Activated CD4-positive, alpha-beta memory T cell treated with anti-CD3 and anti-CD28 coated beads, Interleukin-2, amount 10 ng/mL, durations not matched to agents 7 days and 5 days (primary cell): Measurements from ENCODE around the gene RIPOR2. TPM values are rescaled to one million over a fixed set of nuclear protein-coding genes. Genes with fewer than 3 reads are reported as not detected.
A peak's percentile ranks its signal among the peaks of the same experiment; 100 is the strongest.
"Not testable (repeated sequence)": the region's sequence is repeated elsewhere in the genome, so short reads cannot be mapped to it uniquely, and the experiment has no call there.

Experiments
- CTCF ChIA-PET: fragments of 350-600 bp; sonication (Branson Sonifier 250); formaldehyde crosslinking; loops from one replicate; lab custom pipeline; 2021; ENCODE audit warnings: antibody characterized with exemption, inconsistent platforms; lab: Charles Lee
- POLR2A ChIA-PET: fragments of 350-600 bp; sonication (Branson Sonifier 250); formaldehyde crosslinking; loops from one replicate; lab custom pipeline; 2021; ENCODE audit warnings: antibody characterized with exemption; lab: Charles Lee
- DNase-seq: peaks from one replicate; pipeline ENCODE4 v3.0.0-alpha.2; 2020
- H3K27ac Mint-ChIP-seq: one replicate; pipeline ENCODE4 v1.8.0; 2021; ENCODE audit warnings: mild to moderate bottlenecking, mixed read lengths
- H3K27me3 Mint-ChIP-seq: one replicate; pipeline ENCODE4 v1.8.0; 2021; ENCODE audit warnings: mixed read lengths
- H3K36me3 Mint-ChIP-seq: one replicate; pipeline ENCODE4 v1.8.0; 2021; ENCODE audit warnings: low read depth, mixed read lengths
- H3K4me1 Mint-ChIP-seq: one replicate; pipeline ENCODE4 v1.8.0; 2021; ENCODE audit warnings: mixed read lengths
- H3K4me3 Mint-ChIP-seq: one replicate; pipeline ENCODE4 v1.8.0; 2021; ENCODE audit warnings: mild to moderate bottlenecking, mixed read lengths
- H3K9me3 Mint-ChIP-seq: one replicate; pipeline ENCODE4 v1.8.0; 2021; ENCODE audit warnings: mixed read lengths
- total RNA-seq, 2 experiments: library from RNA; stranded (reverse); gene quantifications; one replicate each; pipeline ENCODE4 v1.2.3, GENCODE V29; 2021

RIPOR2 gene
- total RNA-seq, 2 experiments from 2014 or later, result 234 to 240 TPM

- H3K4me1 Mint-ChIP-seq, result peaks cover 87% of the 10 kb centered on the region
- ChIA-PET POLR2A (interaction anchor here (1.2 to 19.0 kb wide), 6 partner anchors 8 to 64 kb away, joined by 3 to 839 read pairs (median 29); partner anchors contain the start of gene RIPOR2), CTCF (interaction anchor here (1.0 to 2.4 kb wide), 8 partner anchors 9 to 102 kb away, joined by 3 to 21 read pairs (median 8); partner anchors contain the start of gene RIPOR2)
- peaks cover 83% of the 10 kb centered on the region for H3K36me3 Mint-ChIP-seq
- H3K9me3 Mint-ChIP-seq, result peaks cover 7% of the 10 kb centered on the region
- no peak for DNase-seq
- H3K4me3 Mint-ChIP-seq, result peak overlapping the region; percentile 26
- H3K27me3 Mint-ChIP-seq, result peaks cover 3% of the 10 kb centered on the region
- peak overlapping the region; percentile 57 for H3K27ac Mint-ChIP-seq
These were observed 11.0 kb downstream of the RIPOR2 start for GRCh38 chr6:24924580-24925356.

- Mint-ChIP-seq H3K9me3 (peaks cover 7% of the 10 kb centered on the region), H3K27me3 (peaks cover 3% of the 10 kb centered on the region)
- POLR2A ChIA-PET, result interaction anchor here (0.9 to 19.0 kb wide), 5 partner anchors 9 to 63 kb away, joined by 3 to 839 read pairs (median 5); partner anchors contain the start of gene RIPOR2
These were observed 11.8 kb downstream of the RIPOR2 start for GRCh38 chr6:24923885-24924401.

GRCh38 chr6:24922814-24923213, 12.9 kb downstream of the RIPOR2 start:
- Mint-ChIP-seq H3K4me3 (peak overlapping the region; percentile 23), H3K27ac (peak overlapping the region; percentile 12), H3K27me3 (peaks cover 3% of the 10 kb centered on the region), H3K9me3 (peaks cover 7% of the 10 kb centered on the region), H3K4me1 (peaks cover 89% of the 10 kb centered on the region), H3K36me3 (peaks cover 84% of the 10 kb centered on the region)
- DNase-seq, result no peak
- CTCF ChIA-PET, result interaction anchor here (5.4 to 5.5 kb wide), 2 partner anchors 11 to 69 kb away, joined by 36 to 40 read pairs; partner anchors contain the start of gene RIPOR2
- POLR2A ChIA-PET, result interaction anchor here (1.0 to 3.6 kb wide), 2 partner anchors 12 to 24 kb away, joined by 3 to 33 read pairs; no protein-coding TSS in a partner anchor

More at GRCh38 chr6:24923885-24924401, 11.8 kb downstream of the RIPOR2 start:
- DNase-seq, result no peak
- H3K27ac Mint-ChIP-seq, result peak overlapping the region; percentile 44
- H3K36me3 Mint-ChIP-seq, result peaks cover 83% of the 10 kb centered on the region
- CTCF ChIA-PET, result interaction anchor here (1.0 to 1.4 kb wide), 2 partner anchors 9 to 68 kb away, joined by 4 to 10 read pairs; no protein-coding TSS in a partner anchor
- H3K4me1 Mint-ChIP-seq, result peaks cover 88% of the 10 kb centered on the region
- H3K4me3 Mint-ChIP-seq, result no peak overlapping the region

GRCh38 chr6:24922170-24922569, 13.6 kb downstream of the RIPOR2 start:
- Mint-ChIP-seq H3K4me1 (peaks cover 84% of the 10 kb centered on the region), H3K4me3 (no peak overlapping the region), H3K36me3 (peaks cover 82% of the 10 kb centered on the region), H3K9me3 (peaks cover 2% of the 10 kb centered on the region), H3K27ac (peak overlapping the region; percentile 6), H3K27me3 (no peaks in the 10 kb centered on the region)
- no peak for DNase-seq
- CTCF ChIA-PET, result interaction anchor here (5.4 to 5.5 kb wide), 2 partner anchors 12 to 69 kb away, joined by 36 to 40 read pairs; partner anchors contain the start of gene RIPOR2
- POLR2A ChIA-PET, result interaction anchor here (1.0 to 3.6 kb wide), 4 partner anchors 12 to 85 kb away, joined by 3 to 33 read pairs (median 10); no protein-coding TSS in a partner anchor

- peaks cover 79% of the 10 kb centered on the region for H3K4me1 Mint-ChIP-seq
- peaks cover 81% of the 10 kb centered on the region for H3K36me3 Mint-ChIP-seq
- no peak for DNase-seq
- CTCF ChIA-PET, result interaction anchor here (0.8 to 5.5 kb wide), 10 partner anchors 9 to 151 kb away, joined by 3 to 40 read pairs (median 4); partner anchors contain the start of gene RIPOR2
- H3K9me3 Mint-ChIP-seq, result no peaks in the 10 kb centered on the region
- peak overlapping the region; percentile 48 for H3K27ac Mint-ChIP-seq
- H3K4me3 Mint-ChIP-seq, result no peak overlapping the region
- no peaks in the 10 kb centered on the region for H3K27me3 Mint-ChIP-seq
- POLR2A ChIA-PET, result interaction anchor here (1.0 to 3.9 kb wide), 8 partner anchors 8 to 72 kb away, joined by 3 to 59 read pairs (median 11); partner anchors contain the start of gene RIPOR2
These were observed 15.6 kb downstream of the RIPOR2 start for GRCh38 chr6:24920136-24920535.

GRCh38 chr6:24919056-24919892, 16.5 kb downstream of the RIPOR2 start:
- Mint-ChIP-seq H3K9me3 (no peaks in the 10 kb centered on the region), H3K27ac (peak overlapping the region; percentile 48), H3K4me3 (peak overlapping the region; percentile 25), H3K4me1 (peaks cover 80% of the 10 kb centered on the region), H3K27me3 (no peaks in the 10 kb centered on the region), H3K36me3 (peaks cover 83% of the 10 kb centered on the region)
- CTCF ChIA-PET, result interaction anchor here (1.0 to 5.5 kb wide), 13 partner anchors 8 to 151 kb away, joined by 3 to 40 read pairs (median 5); partner anchors contain the start of gene RIPOR2
- POLR2A ChIA-PET, result interaction anchor here (0.9 to 3.9 kb wide), 10 partner anchors 9 to 98 kb away, joined by 3 to 59 read pairs (median 9); partner anchors contain the start of gene RIPOR2
- DNase-seq, result no peak

- H3K9me3 Mint-ChIP-seq, result no peaks in the 10 kb centered on the region
- CTCF ChIA-PET, result interaction anchor here (1.1 to 5.5 kb wide), 10 partner anchors 10 to 152 kb away, joined by 3 to 40 read pairs (median 6); partner anchors contain the start of gene RIPOR2
- POLR2A ChIA-PET, result interaction anchor here (0.7 to 3.9 kb wide), 9 partner anchors 9 to 99 kb away, joined by 3 to 59 read pairs (median 4); partner anchors contain the start of gene RIPOR2
- peaks cover 80% of the 10 kb centered on the region for H3K4me1 Mint-ChIP-seq
- H3K27ac Mint-ChIP-seq, result peak overlapping the region; percentile 41
- DNase-seq, result no peak
- no peak overlapping the region for H3K4me3 Mint-ChIP-seq
- H3K36me3 Mint-ChIP-seq, result peaks cover 84% of the 10 kb centered on the region
- no peaks in the 10 kb centered on the region for H3K27me3 Mint-ChIP-seq
These were observed 17.1 kb downstream of the RIPOR2 start for GRCh38 chr6:24918641-24919055.

- ChIA-PET POLR2A (interaction anchor here (1.0 to 1.6 kb wide), 3 partner anchors 10 to 75 kb away, joined by 3 to 5 read pairs (median 4); no protein-coding TSS in a partner anchor), CTCF (no interaction called here)
- Mint-ChIP-seq H3K4me1 (peaks cover 87% of the 10 kb centered on the region), H3K27me3 (no peaks in the 10 kb centered on the region), H3K27ac (no peak overlapping the region), H3K4me3 (no peak overlapping the region), H3K36me3 (peaks cover 93% of the 10 kb centered on the region), H3K9me3 (no peaks in the 10 kb centered on the region)
- no peak for DNase-seq
These were observed 19.3 kb downstream of the RIPOR2 start for GRCh38 chr6:24916496-24916895.

- H3K9me3 Mint-ChIP-seq, result no peaks in the 10 kb centered on the region
- peaks cover 91% of the 10 kb centered on the region for H3K36me3 Mint-ChIP-seq
- ChIA-PET POLR2A (interaction anchor here (0.9 to 1.6 kb wide), 4 partner anchors 10 to 20 kb away, joined by 3 to 5 read pairs (median 4); partner anchors contain the start of gene RIPOR2), CTCF (interaction anchor here (0.7 kb wide), 3 partner anchors 62 to 119 kb away, joined by 3 read pairs; no protein-coding TSS in a partner anchor)
- no peak overlapping the region for H3K4me3 Mint-ChIP-seq
- no peak for DNase-seq
- no peaks in the 10 kb centered on the region for H3K27me3 Mint-ChIP-seq
- no peak overlapping the region for H3K27ac Mint-ChIP-seq
- H3K4me1 Mint-ChIP-seq, result peaks cover 84% of the 10 kb centered on the region
These were observed 20.1 kb downstream of the RIPOR2 start for GRCh38 chr6:24915641-24916040.

- not testable (repeated sequence) for H3K4me3 Mint-ChIP-seq, H3K9me3 Mint-ChIP-seq, H3K27ac Mint-ChIP-seq, DNase-seq, H3K27me3 Mint-ChIP-seq
- POLR2A ChIA-PET, result interaction anchor here (1.1 to 7.4 kb wide), 4 partner anchors 11 to 77 kb away, joined by 3 to 54 read pairs (median 26); no protein-coding TSS in a partner anchor
- H3K4me1 Mint-ChIP-seq, result peaks cover 84% of the 10 kb centered on the region
- H3K36me3 Mint-ChIP-seq, result peaks cover 92% of the 10 kb centered on the region
- CTCF ChIA-PET, result interaction anchor here (0.7 to 6.7 kb wide), 3 partner anchors 20 to 157 kb away, joined by 3 to 73 read pairs (median 42); partner anchors contain the start of gene RIPOR2
These were observed 21.7 kb downstream of the RIPOR2 start for GRCh38 chr6:24914082-24914481.

- Mint-ChIP-seq H3K36me3 (peaks cover 95% of the 10 kb centered on the region), H3K27me3 (no peaks in the 10 kb centered on the region), H3K27ac (peak overlapping the region; percentile 79), H3K9me3 (no peaks in the 10 kb centered on the region), H3K4me3 (peak overlapping the region; percentile 76), H3K4me1 (peaks cover 92% of the 10 kb centered on the region)
- ChIA-PET CTCF (interaction anchor here (1.1 to 6.7 kb wide), 8 partner anchors 8 to 131 kb away, joined by 4 to 73 read pairs (median 20); partner anchors contain the start of gene RIPOR2), POLR2A (interaction anchor here (0.8 to 7.4 kb wide), 19 partner anchors 9 to 137 kb away, joined by 3 to 104 read pairs (median 18); partner anchors contain the start of genes GMNN and RIPOR2)
- no peak for DNase-seq
These were observed 23.9 kb downstream of the RIPOR2 start for GRCh38 chr6:24911796-24912382.
